ENCODE data around the gene PHF20.

- no peak for TF ChIP-seq CTCF (IDR thresholded peaks at IDR 0.05)
- no peak for TF ChIP-seq POLR2A (IDR thresholded peaks at IDR 0.05)
Observed at GRCh38 chr20:35876033-35876320, 104.2 kb downstream of the PHF20 start.

Data from lower leg skin (tissue), 3 donors.